Right lobe of liver (tissue), 4 donors: ENCODE data around the gene DIAPH2.

Source experiments
- CTCF ChIP-seq, 4 donors: fragments of 200-600 bp in 3 of 4; fragments of 450-650 bp in 1 of 4; IDR thresholded peaks; one replicate each; pipeline versions ENCODE4 v1.5.1 to v1.8.0; 2016 to 2022; ENCODE audit warnings: antibody characterized with exemption in 4 of 4, mild to moderate bottlenecking in 2 of 4
- POLR2A ChIP-seq: fragments of 450-650 bp; IDR thresholded peaks from one replicate; pipeline ENCODE4 v1.6.1; 2017; ENCODE audit warnings: antibody characterized with exemption, mild to moderate bottlenecking
- donor health status: DM: no; HTN: no; CAD: no.
- donor health status: DM: no; HTN: no; CAD: no.
- donor health status: DM: no; HTN: yes; CAD: no.

- TF ChIP-seq CTCF (IDR thresholded peaks at IDR 0.05) (no peak), POLR2A (no peak)
These were observed 380.4 kb downstream of the DIAPH2 start for GRCh38 chrX:97065066-97065465.
